ENCODE measurements around the gene CASKIN2. TPM values are rescaled to one million over a fixed set of nuclear protein-coding genes. Genes with fewer than 3 reads are reported as not detected.
A peak's percentile ranks its signal among the peaks of the same experiment; 100 is the strongest.

CASKIN2 gene
- total RNA-seq, 1 donor from 2014 or later, result 5.7 TPM

GRCh38 chr17:75544250-75544649 lies 28.9 kb upstream of the CASKIN2 start:
- H3K4me2 ChIP-seq, result no peak overlapping the region
- Mint-ChIP-seq H3K27me3 (ENCODE audit: insufficient read depth, low read depth) (peaks cover 2% of the 10 kb centered on the region), H3K4me3 (no peak overlapping the region), H3K27ac (no peak overlapping the region), H3K9me3 (no peaks in the 10 kb centered on the region), H3K4me1 (peaks cover 9% of the 10 kb centered on the region), H3K36me3 (no peaks in the 10 kb centered on the region)
- TF ChIP-seq CTCF (IDR thresholded peaks at IDR 0.05) (no peak), EZH2 (IDR thresholded peaks at IDR 0.05) (no peak), EZH2phosphoT487 (IDR thresholded peaks at IDR 0.05) (no peak)
- H3K4me1 ChIP-seq, result peaks cover 20% of the 10 kb centered on the region
- no peak overlapping the region for H3K9ac ChIP-seq
- H2AFZ ChIP-seq (replicated peaks), result no peak overlapping the region
- peaks cover 9% of the 10 kb centered on the region for H3F3A ChIP-seq (ENCODE audit: low read depth)
- no peaks in the 10 kb centered on the region for H3K9me3 ChIP-seq (ENCODE audit: low read depth)
- no peaks in the 10 kb centered on the region for H3K36me3 ChIP-seq
- no peak for DNase-seq (ENCODE audit: low spot score)
- H3K4me3 ChIP-seq, result no peak overlapping the region
- peaks cover 9% of the 10 kb centered on the region for H3K79me2 ChIP-seq (ENCODE audit: low read depth)
- no peaks in the 10 kb centered on the region for H4K20me1 ChIP-seq (ENCODE audit: low read depth)
- no peak overlapping the region for H3K27ac ChIP-seq
- no peaks in the 10 kb centered on the region for H3K27me3 ChIP-seq

GRCh38 chr17:75542728-75543336 lies 27.5 kb upstream of the CASKIN2 start:
- H3K4me1 ChIP-seq, result peaks cover 19% of the 10 kb centered on the region
- H3K4me3 Mint-ChIP-seq, result no peak overlapping the region
- H3K9ac ChIP-seq, result no peak overlapping the region
- TF ChIP-seq EZH2phosphoT487 (IDR thresholded peaks at IDR 0.05) (no peak), CTCF (IDR thresholded peaks at IDR 0.05) (no peak), EZH2 (IDR thresholded peaks at IDR 0.05) (no peak)
- peak overlapping the region; percentile 31 for H3K4me2 ChIP-seq
- H3K9me3 Mint-ChIP-seq, result no peaks in the 10 kb centered on the region
- peaks cover 6% of the 10 kb centered on the region for H3F3A ChIP-seq (ENCODE audit: low read depth)
- H3K27me3 ChIP-seq, result no peaks in the 10 kb centered on the region
- H3K27ac Mint-ChIP-seq, result no peak overlapping the region
- H3K36me3 Mint-ChIP-seq, result no peaks in the 10 kb centered on the region
- H4K20me1 ChIP-seq (ENCODE audit: low read depth), result no peaks in the 10 kb centered on the region
- H3K4me1 Mint-ChIP-seq, result peaks cover 13% of the 10 kb centered on the region
- H3K9me3 ChIP-seq (ENCODE audit: low read depth), result no peaks in the 10 kb centered on the region
- peak overlapping the region; percentile 76 for H3K27ac ChIP-seq
- H3K27me3 Mint-ChIP-seq (ENCODE audit: insufficient read depth, low read depth), result peaks cover 4% of the 10 kb centered on the region
- DNase-seq (ENCODE audit: low spot score), result no peak
- peaks cover 16% of the 10 kb centered on the region for H3K79me2 ChIP-seq (ENCODE audit: low read depth)
- H3K4me3 ChIP-seq, result no peak overlapping the region
- H2AFZ ChIP-seq (replicated peaks), result no peak overlapping the region
- no peaks in the 10 kb centered on the region for H3K36me3 ChIP-seq

- Histone ChIP-seq H3K4me3 (no peak overlapping the region), H3K9ac (no peak overlapping the region), H3K79me2 (ENCODE audit: low read depth) (peaks cover 22% of the 10 kb centered on the region), H3K9me3 (ENCODE audit: low read depth) (no peaks in the 10 kb centered on the region), H3K27me3 (no peaks in the 10 kb centered on the region), H2AFZ (replicated peaks) (no peak overlapping the region), H3K4me1 (peaks cover 19% of the 10 kb centered on the region), H3F3A (ENCODE audit: low read depth) (peaks cover 6% of the 10 kb centered on the region), H3K4me2 (peak overlapping the region; percentile 31), H4K20me1 (ENCODE audit: low read depth) (no peaks in the 10 kb centered on the region), H3K36me3 (no peaks in the 10 kb centered on the region), H3K27ac (peak overlapping the region; percentile 76)
- TF ChIP-seq EZH2phosphoT487 (IDR thresholded peaks at IDR 0.05) (no peak), CTCF (IDR thresholded peaks at IDR 0.05) (no peak), EZH2 (IDR thresholded peaks at IDR 0.05) (no peak)
- DNase-seq (ENCODE audit: low spot score), result no peak
- H3K4me3 Mint-ChIP-seq, result no peak overlapping the region
- no peaks in the 10 kb centered on the region for H3K36me3 Mint-ChIP-seq
- peaks cover 4% of the 10 kb centered on the region for H3K27me3 Mint-ChIP-seq (ENCODE audit: insufficient read depth, low read depth)
- no peak overlapping the region for H3K27ac Mint-ChIP-seq
- no peaks in the 10 kb centered on the region for H3K9me3 Mint-ChIP-seq
- H3K4me1 Mint-ChIP-seq, result peaks cover 13% of the 10 kb centered on the region
These were observed 26.9 kb upstream of the CASKIN2 start for GRCh38 chr17:75542229-75542628.

All from neural progenitor cell (in vitro differentiated cells).